WTC11 (cell line): ENCODE measurements around the gene EPHA2. TPM values are rescaled to one million over a fixed set of nuclear protein-coding genes. Genes with fewer than 3 reads are reported as not detected.
A peak's percentile ranks its signal among the peaks of the same experiment; 100 is the strongest.

ENCODE experiments used
- ATAC-seq: fragments of 200-7000 bp; cut with Tn5 transposase; 2 replicates; pipeline ENCODE4 v1.10.0; 2021; ENCODE audit warnings: mild to moderate bottlenecking, moderate library complexity
- CTCF ChIA-PET: fragments of 300-600 bp; sonication (Branson Sonifier 250); formaldehyde crosslinking; loops from one replicate; lab custom pipeline; 2021; ENCODE audit warnings: antibody characterized with exemption; lab: Charles Lee
- POLR2A ChIA-PET: fragments of 350-600 bp; sonication (Branson Sonifier 250); formaldehyde crosslinking; loops from one replicate; lab custom pipeline; 2021; ENCODE audit warnings: antibody characterized with exemption; lab: Charles Lee
- DNase-seq: peaks from one replicate; pipeline ENCODE4 v3.0.0; 2021; ENCODE audit warnings: low spot score
- H3K27ac Mint-ChIP-seq: 2 replicates; pipeline ENCODE4 v1.8.0; 2021; ENCODE audit warnings: mixed read lengths
- H3K27me3 Mint-ChIP-seq: 2 replicates; pipeline ENCODE4 v1.8.0; 2021; ENCODE audit warnings: low read depth, mild to moderate bottlenecking, moderate library complexity, mixed read lengths
- H3K36me3 Mint-ChIP-seq: 2 replicates; pipeline ENCODE4 v1.8.0; 2021; ENCODE audit warnings: mixed read lengths
- H3K4me1 Mint-ChIP-seq: 2 replicates; pipeline ENCODE4 v1.8.0; 2022; ENCODE audit warnings: mixed read lengths
- H3K4me3 Mint-ChIP-seq: 2 replicates; pipeline ENCODE4 v1.8.0; 2021; ENCODE audit warnings: mild to moderate bottlenecking, moderate library complexity, mixed read lengths
- H3K9me3 Mint-ChIP-seq: 2 replicates; pipeline ENCODE4 v1.8.0; 2021; ENCODE audit warnings: mixed read lengths
- AFF4 ChIP-seq: sonication (generic); formaldehyde crosslinking; IDR thresholded peaks from 2 replicates; pipeline ENCODE4 v1.8.1; 2023; ENCODE audit warnings: mild to moderate bottlenecking, missing genetic modification reagents, borderline replicate concordance
- ATF1 ChIP-seq: sonication (generic); formaldehyde crosslinking; IDR thresholded peaks from 2 replicates; pipeline ENCODE4 v1.8.1; 2023; ENCODE audit warnings: mild to moderate bottlenecking, moderate library complexity, missing genetic modification reagents
- ATF6 ChIP-seq: sonication (generic); formaldehyde crosslinking; IDR thresholded peaks from 2 replicates; pipeline ENCODE4 v1.8.1; 2023; ENCODE audit warnings: mild to moderate bottlenecking, missing genetic modification reagents
- EMX1 ChIP-seq: fragments of 250-450 bp; sonication (Bioruptor Pico); IDR thresholded peaks from 2 replicates; pipeline ENCODE4 v1.8.0; 2021; ENCODE audit warnings: mild to moderate bottlenecking
- ESRRA ChIP-seq: sonication (generic); formaldehyde crosslinking; IDR thresholded peaks from 2 replicates; pipeline ENCODE4 v1.8.1; 2022; ENCODE audit warnings: mild to moderate bottlenecking, missing genetic modification reagents, borderline replicate concordance
- ETV6 ChIP-seq: sonication (generic); formaldehyde crosslinking; IDR thresholded peaks from 2 replicates; pipeline ENCODE4 v1.8.1; 2022; ENCODE audit warnings: mild to moderate bottlenecking, missing genetic modification reagents
- GABPB1 ChIP-seq: sonication (generic); formaldehyde crosslinking; IDR thresholded peaks from 2 replicates; pipeline ENCODE4 v1.8.1; 2023; ENCODE audit warnings: mild to moderate bottlenecking, missing genetic modification reagents
- NR3C1 ChIP-seq: sonication (generic); formaldehyde crosslinking; conservative IDR thresholded peaks from 2 replicates; pipeline ENCODE4 v1.8.1; 2023; ENCODE audit warnings: low read depth, mild to moderate bottlenecking, missing genetic modification reagents
- OVOL2 ChIP-seq: fragments of 250-450 bp; sonication (Bioruptor Pico); IDR thresholded peaks from 2 replicates; pipeline ENCODE4 v1.9.0; 2021; ENCODE audit warnings: mild to moderate bottlenecking, borderline replicate concordance
- SMAD4 ChIP-seq: sonication (generic); formaldehyde crosslinking; IDR thresholded peaks from 2 replicates; pipeline ENCODE4 v1.8.0; 2022; ENCODE audit warnings: mild to moderate bottlenecking, missing genetic modification reagents
- SOX15 ChIP-seq: fragments of 250-450 bp; sonication (Bioruptor Pico); IDR thresholded peaks from 2 replicates; pipeline ENCODE4 v1.9.0; 2021; ENCODE audit warnings: mild to moderate bottlenecking
- SP1 ChIP-seq: sonication (generic); formaldehyde crosslinking; conservative IDR thresholded peaks from 2 replicates; pipeline ENCODE4 v1.8.1; 2022; ENCODE audit warnings: missing genetic modification reagents
- STAT6 ChIP-seq: sonication (generic); formaldehyde crosslinking; conservative IDR thresholded peaks from 2 replicates; pipeline ENCODE4 v1.8.1; 2023; ENCODE audit warnings: mild to moderate bottlenecking, low read depth, missing genetic modification reagents, moderate library complexity
- TCF7 ChIP-seq: sonication (generic); formaldehyde crosslinking; IDR thresholded peaks from 2 replicates; pipeline ENCODE4 v1.8.0; 2022; ENCODE audit warnings: mild to moderate bottlenecking, low read depth, missing genetic modification reagents, moderate library complexity
- ZNF423 ChIP-seq: fragments of 250-450 bp; sonication (Bioruptor Pico); IDR thresholded peaks from 2 replicates; pipeline ENCODE4 v2.1.2; 2022; ENCODE audit warnings: mild to moderate bottlenecking, moderate library complexity
- total RNA-seq: library from RNA; stranded (reverse); gene quantifications from 3 replicates; pipeline ENCODE4 v1.2.3, GENCODE V29; 2021

The EPHA2 gene
- total RNA-seq, 1 experiment from 2014 or later: 44.4 TPM

GRCh38 chr1:16145030-16145661 lies 10.7 kb downstream of the EPHA2 start:
- Mint-ChIP-seq H3K4me3 (peak overlapping the region; percentile 52), H3K4me1 (peaks cover 55% of the 10 kb centered on the region)
- DNase-seq: peak; percentile 55
- TF ChIP-seq SP1 (0 out of 2 replicates have a peak, but pooled peaks have one; percentile 31), ZNF423 (CRISPR knock-in tag) (peak; percentile 87), EMX1 (CRISPR knock-in tag) (no peak), TCF7 (CRISPR knock-in tag) (no peak)
- TF ChIP-seq, all 79 proteins: peak for 2
- Mint-ChIP-seq H3K27me3 (no peaks in the 10 kb centered on the region), H3K36me3 (peaks cover 41% of the 10 kb centered on the region), H3K9me3 (no peaks in the 10 kb centered on the region), H3K27ac (peak overlapping the region; percentile 99)
- ChIA-PET CTCF (interaction anchor here (0.6 to 14.1 kb wide), 8 partner anchors 18 to 355 kb away, joined by 3 to 204 read pairs (median 4); partner anchors contain the start of gene FAM131C), POLR2A (interaction anchor here (0.7 to 4.2 kb wide), 4 partner anchors 9 to 28 kb away, joined by 3 to 31 read pairs (median 4); partner anchors contain the start of gene EPHA2)
- peak; percentile 7; the same call in 1 of the 2 replicates for ATAC-seq

GRCh38 chr1:16144325-16145029 lies 11.4 kb downstream of the EPHA2 start:
- CTCF ChIA-PET: interaction anchor here (1.1 to 14.1 kb wide), 5 partner anchors 19 to 353 kb away, joined by 3 to 204 read pairs (median 11); partner anchors contain the start of gene FAM131C
- POLR2A ChIA-PET: interaction anchor here (0.7 to 4.2 kb wide), 2 partner anchors 8 to 11 kb away, joined by 3 to 31 read pairs; partner anchors contain the start of gene EPHA2
- H3K36me3 Mint-ChIP-seq: peaks cover 39% of the 10 kb centered on the region
- H3K4me1 Mint-ChIP-seq: peaks cover 62% of the 10 kb centered on the region
- peak overlapping the region; percentile 88 for H3K27ac Mint-ChIP-seq
- no peak for TF ChIP-seq ESRRA
- H3K4me3 Mint-ChIP-seq: peak overlapping the region; percentile 10; the same call in 1 of the 2 replicates
- H3K27me3 Mint-ChIP-seq: no peaks in the 10 kb centered on the region
- DNase-seq: no peak
- H3K9me3 Mint-ChIP-seq: no peaks in the 10 kb centered on the region
- ATAC-seq: no peak

GRCh38 chr1:16143566-16144324 lies 12.1 kb downstream of the EPHA2 start:
- Mint-ChIP-seq H3K27ac (no peak overlapping the region), H3K4me1 (peaks cover 65% of the 10 kb centered on the region), H3K9me3 (no peaks in the 10 kb centered on the region), H3K27me3 (no peaks in the 10 kb centered on the region)
- POLR2A ChIA-PET: interaction anchor here (4.2 kb wide), 1 partner anchor 11 kb away, joined by 31 read pairs; the partner anchor contains the start of gene EPHA2
- TF ChIP-seq ZNF423 (CRISPR knock-in tag) (peak; percentile 46), GABPB1 (CRISPR knock-in tag) (peak; percentile 48), ESRRA (no peak)
- TF ChIP-seq, all 79 proteins: peak for 2
- H3K36me3 Mint-ChIP-seq: peaks cover 34% of the 10 kb centered on the region
- H3K4me3 Mint-ChIP-seq: no peak overlapping the region
- CTCF ChIA-PET: interaction anchor here (2.5 to 14.1 kb wide), 2 partner anchors 63 to 71 kb away, joined by 11 to 204 read pairs; partner anchors contain the start of gene FAM131C
- no peak for ATAC-seq
- DNase-seq: no peak

- H3K27ac Mint-ChIP-seq: no peak overlapping the region
- CTCF ChIA-PET: interaction anchor here (2.5 to 14.1 kb wide), 2 partner anchors 62 to 70 kb away, joined by 11 to 204 read pairs; partner anchors contain the start of gene FAM131C
- POLR2A ChIA-PET: no interaction called here
- ATAC-seq (no peak), DNase-seq (no peak)
- H3K4me1 Mint-ChIP-seq: peaks cover 65% of the 10 kb centered on the region
- no peaks in the 10 kb centered on the region for H3K27me3 Mint-ChIP-seq
- no peak overlapping the region for H3K4me3 Mint-ChIP-seq
- H3K9me3 Mint-ChIP-seq: no peaks in the 10 kb centered on the region
- H3K36me3 Mint-ChIP-seq: peaks cover 34% of the 10 kb centered on the region
- TF ChIP-seq OVOL2 (CRISPR knock-in tag): no peak
- no peak for TF ChIP-seq SOX15 (CRISPR knock-in tag)
- TF ChIP-seq ETV6 (CRISPR knock-in tag): no peak
- no peak for TF ChIP-seq ATF6 (CRISPR knock-in tag)
- TF ChIP-seq NR3C1 (CRISPR knock-in tag): no peak
- no peak for TF ChIP-seq SMAD4 (CRISPR knock-in tag)
- TF ChIP-seq ATF1 (CRISPR knock-in tag): no peak
- no peak for TF ChIP-seq STAT6 (CRISPR knock-in tag)
- no peak for TF ChIP-seq AFF4 (CRISPR knock-in tag)
Measured at GRCh38 chr1:16143005-16143565, 12.8 kb downstream of the EPHA2 start.
